Activated naive CD4-positive, alpha-beta T cell treated with anti-CD3 and anti-CD28 coated beads, Interleukin-2, amount 10 ng/mL, durations not matched to agents 5 hours and 36 hours (primary cell): ENCODE data around the gene PDE10A. TPM values are rescaled to one million over a fixed set of nuclear protein-coding genes. Genes with fewer than 3 reads are reported as not detected.

Experiments used
- total RNA-seq, 2 experiments: library from RNA; stranded (reverse); gene quantifications; one replicate each; pipeline ENCODE4 v1.2.3, GENCODE V29; 2021

PDE10A gene
- not detected for total RNA-seq

GRCh38 chr6:165662749-165663376 is at the start of gene PDE10A:
Gene PDE10A, minus strand, starts transcription at chr6:165663241. Its CDS starts 430 bp downstream, at chr6:165662811.

GRCh38 chr6:165308926-165309731 is 353.9 kb downstream of the PDE10A start, which contains the start of gene C6orf118:
Gene C6orf118, minus strand, starts transcription at chr6:165309605. Its CDS starts 19 bp downstream, at chr6:165309586.

